MM.1S (cell line): ENCODE results near the gene FXYD7.

Experiments
- DNase-seq: peaks from one replicate; pipeline ENCODE4 v3.0.0-alpha.2; 2015
- H2AFZ ChIP-seq: fragments of 300-600 bp; sonication (generic); 2 replicates; pipeline ENCODE4 v1.6.0; 2016; ENCODE audit warnings: antibody characterized with exemption, low read length
- H3F3A ChIP-seq: fragments of 300-600 bp; sonication (generic); 2 replicates; pipeline ENCODE4 v1.6.1; 2016; ENCODE audit warnings: mild to moderate bottlenecking, antibody characterized with exemption, low read length, moderate library complexity, mixed read lengths; ENCODE audit not compliant: insufficient read depth
- H3K27ac ChIP-seq: fragments of 300-600 bp; sonication (generic); 2 replicates; pipeline ENCODE4 v1.5.1; 2016; ENCODE audit warnings: mild to moderate bottlenecking, low read length
- H3K27me3 ChIP-seq: fragments of 300-600 bp; sonication (generic); replicated peaks from 2 replicates; pipeline ENCODE4 v1.6.0; 2016; ENCODE audit warnings: low read length; ENCODE audit not compliant: insufficient read depth
- H3K36me3 ChIP-seq: fragments of 300-600 bp; sonication (generic); replicated peaks from 2 replicates; pipeline ENCODE4 v1.6.1; 2016; ENCODE audit warnings: mild to moderate bottlenecking, low read length, mixed read lengths; ENCODE audit not compliant: insufficient read depth
- H3K4me1 ChIP-seq: fragments of 300-600 bp; sonication (generic); 2 replicates; pipeline ENCODE4 v1.6.1; 2016; ENCODE audit warnings: low read length, mixed read lengths
- H3K4me2 ChIP-seq: fragments of 300-600 bp; sonication (generic); 2 replicates; pipeline ENCODE4 v1.6.0; 2016; ENCODE audit warnings: low read depth, low read length
- H3K4me3 ChIP-seq: fragments of 300-600 bp; sonication (generic); 2 replicates; pipeline ENCODE4 v1.5.1; 2016; ENCODE audit warnings: low read length, mixed read lengths
- H3K79me2 ChIP-seq: fragments of 300-600 bp; sonication (generic); 2 replicates; pipeline ENCODE4 v1.6.1; 2016; ENCODE audit warnings: mixed run types, low read length, mixed read lengths
- H3K9ac ChIP-seq: fragments of 300-600 bp; sonication (generic); 2 replicates; pipeline ENCODE4 v1.6.1; 2016; ENCODE audit warnings: low read length, mixed read lengths
- H3K9me2 ChIP-seq: fragments of 300-600 bp; sonication (generic); replicated peaks from 2 replicates; pipeline ENCODE4 v1.6.1; 2016; ENCODE audit warnings: mild to moderate bottlenecking, low read length, mixed read lengths; ENCODE audit not compliant: insufficient read depth
- H3K9me3 ChIP-seq: fragments of 300-600 bp; sonication (generic); replicated peaks from 2 replicates; pipeline ENCODE4 v1.6.1; 2016; ENCODE audit warnings: mild to moderate bottlenecking, low read length, mixed read lengths; ENCODE audit not compliant: insufficient read depth
- H4K20me1 ChIP-seq: fragments of 300-600 bp; sonication (generic); 2 replicates; pipeline ENCODE4 v1.6.1; 2016; ENCODE audit warnings: mild to moderate bottlenecking, low read length, moderate library complexity, mixed read lengths; ENCODE audit not compliant: insufficient read depth
- EZH2 ChIP-seq: fragments of 300-600 bp; sonication (generic); optimal IDR thresholded peaks from 2 replicates; pipeline ENCODE3; 2017; ENCODE audit warnings: low read depth, mild to moderate bottlenecking, antibody characterized with exemption, low read length, mixed read lengths
- EZH2phosphoT487 ChIP-seq: fragments of 300-600 bp; sonication (generic); IDR thresholded peaks from 2 replicates; pipeline ENCODE4 v1.6.1; 2018; ENCODE audit warnings: antibody characterized with exemption, low read length
- TF ChIP-seq, protein P1 (sequence below): fragments of 300-600 bp; sonication (generic); IDR thresholded peaks from 2 replicates; pipeline ENCODE4 v1.5.1; 2016; ENCODE audit warnings: antibody characterized with exemption, low read length, mixed read lengths

The FXYD7 gene

DNA sequence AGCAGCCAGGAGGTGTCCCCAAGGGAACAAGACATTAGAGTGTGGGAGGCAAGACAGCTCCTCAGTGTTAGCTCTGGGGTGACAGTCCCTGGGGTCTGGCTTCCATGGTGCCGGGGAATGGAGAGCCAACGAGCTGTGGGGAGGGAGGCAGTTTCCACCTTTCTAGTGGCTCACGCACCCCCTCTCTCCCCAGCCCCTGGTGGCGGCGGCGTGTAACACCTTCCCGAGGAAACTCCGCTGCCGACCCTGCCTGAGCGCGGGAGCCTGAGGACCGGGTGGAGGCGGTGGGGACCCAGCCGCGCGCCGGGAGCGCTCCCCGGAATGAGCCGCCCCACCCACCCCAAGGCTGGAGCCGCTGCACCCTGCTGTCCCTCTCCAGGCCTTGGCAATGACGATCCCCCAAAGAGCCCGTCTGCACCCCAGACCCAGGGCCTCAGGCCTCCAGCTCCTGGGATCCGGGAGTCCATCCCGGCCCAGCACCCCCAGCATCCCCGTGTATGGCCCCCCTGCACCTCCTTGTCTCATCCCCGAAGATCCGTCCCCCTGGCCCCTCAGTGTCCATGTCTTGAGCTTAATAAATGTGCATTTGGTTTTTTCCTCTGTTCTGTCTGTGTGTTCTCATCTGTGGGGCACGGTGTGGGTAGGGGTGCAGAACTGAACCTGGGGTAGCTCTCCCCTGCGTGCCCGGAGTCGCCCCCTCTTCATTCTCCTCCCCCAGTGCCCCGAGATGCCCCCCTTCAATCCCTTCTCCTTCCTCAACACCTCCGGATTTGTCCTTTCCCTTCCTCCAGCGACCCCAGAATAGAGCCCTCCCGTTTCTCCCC lies 10.9 kb downstream of the FXYD7 start:
- Histone ChIP-seq H3F3A (no peaks in the 10 kb centered on the region), H3K4me1 (peaks cover 11% of the 10 kb centered on the region), H3K36me3 (peaks cover 3% of the 10 kb centered on the region; the same call in 1 of the 2 replicates), H4K20me1 (no peaks in the 10 kb centered on the region), H3K27me3 (no peaks in the 10 kb centered on the region), H3K4me2 (peak overlapping the region; percentile 100), H3K4me3 (peak overlapping the region; percentile 100), H3K9ac (peak overlapping the region; percentile 98), H2AFZ (peak overlapping the region; percentile 97), H3K27ac (peak overlapping the region; percentile 63; the same call in 1 of the 2 replicates), H3K9me3 (no peaks in the 10 kb centered on the region), H3K9me2 (no peaks in the 10 kb centered on the region), H3K79me2 (peaks cover 45% of the 10 kb centered on the region)
- TF ChIP-seq, protein P1, sequence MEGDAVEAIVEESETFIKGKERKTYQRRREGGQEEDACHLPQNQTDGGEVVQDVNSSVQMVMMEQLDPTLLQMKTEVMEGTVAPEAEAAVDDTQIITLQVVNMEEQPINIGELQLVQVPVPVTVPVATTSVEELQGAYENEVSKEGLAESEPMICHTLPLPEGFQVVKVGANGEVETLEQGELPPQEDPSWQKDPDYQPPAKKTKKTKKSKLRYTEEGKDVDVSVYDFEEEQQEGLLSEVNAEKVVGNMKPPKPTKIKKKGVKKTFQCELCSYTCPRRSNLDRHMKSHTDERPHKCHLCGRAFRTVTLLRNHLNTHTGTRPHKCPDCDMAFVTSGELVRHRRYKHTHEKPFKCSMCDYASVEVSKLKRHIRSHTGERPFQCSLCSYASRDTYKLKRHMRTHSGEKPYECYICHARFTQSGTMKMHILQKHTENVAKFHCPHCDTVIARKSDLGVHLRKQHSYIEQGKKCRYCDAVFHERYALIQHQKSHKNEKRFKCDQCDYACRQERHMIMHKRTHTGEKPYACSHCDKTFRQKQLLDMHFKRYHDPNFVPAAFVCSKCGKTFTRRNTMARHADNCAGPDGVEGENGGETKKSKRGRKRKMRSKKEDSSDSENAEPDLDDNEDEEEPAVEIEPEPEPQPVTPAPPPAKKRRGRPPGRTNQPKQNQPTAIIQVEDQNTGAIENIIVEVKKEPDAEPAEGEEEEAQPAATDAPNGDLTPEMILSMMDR, result peak; percentile 73
- TF ChIP-seq EZH2, result no peak
- DNase-seq, result peak; percentile 69

DNA sequence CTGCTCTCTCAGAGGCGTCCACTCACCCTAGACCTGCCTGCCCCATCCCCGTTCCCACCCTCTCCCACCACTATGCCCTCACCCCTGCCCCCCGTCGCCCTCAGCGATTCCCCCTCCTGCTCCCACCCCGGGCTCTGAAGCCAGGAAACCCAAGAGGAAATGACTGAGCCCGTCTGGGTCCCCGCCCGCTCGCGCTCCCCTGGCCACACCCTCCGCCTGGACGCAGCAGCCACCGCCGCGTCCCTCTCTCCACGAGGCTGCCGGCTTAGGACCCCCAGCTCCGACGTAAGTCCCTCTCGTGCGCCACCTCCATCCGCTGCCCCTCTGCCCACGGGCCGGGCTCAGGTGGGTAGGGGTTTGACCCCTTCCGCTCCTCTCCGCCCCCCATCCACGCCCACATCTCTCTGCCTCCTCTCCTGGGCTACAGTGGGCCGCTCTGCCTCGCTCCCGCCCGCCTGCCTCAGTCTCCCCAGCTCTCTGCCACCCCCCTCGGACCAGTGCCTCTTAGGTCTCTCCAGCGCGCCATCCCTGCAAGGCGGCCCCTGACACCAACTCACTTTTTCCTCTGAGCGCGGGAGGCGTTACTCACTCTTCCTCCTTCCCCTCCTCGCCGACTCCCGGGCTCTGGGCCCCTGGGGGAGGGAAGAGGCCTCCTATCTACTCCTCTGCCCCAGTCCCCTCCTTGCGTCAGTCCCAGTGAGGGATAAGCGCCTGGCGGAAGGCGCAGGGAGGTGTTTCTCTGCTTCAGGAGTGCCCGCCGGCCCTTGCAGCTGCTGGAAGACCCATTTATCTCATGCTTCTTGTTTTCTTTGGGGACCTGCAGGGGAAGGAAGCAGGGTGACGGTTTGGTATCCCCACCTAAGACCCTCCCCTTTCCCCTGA lies 11.7 kb downstream of the FXYD7 start, which contains the start of gene FXYD5:
TSS of gene FXYD5 (plus strand) at position 211 of the 882 bp plus-strand sequence. CDS start 816 bp downstream, outside the sequence.
- Histone ChIP-seq H3K79me2 (peaks cover 51% of the 10 kb centered on the region), H3K4me1 (peaks cover 11% of the 10 kb centered on the region), H3K27ac (peak within 1 kb of the TSS; percentile 63), H3K9me3 (no peaks in the 10 kb centered on the region), H4K20me1 (no peaks in the 10 kb centered on the region), H3F3A (no peaks in the 10 kb centered on the region), H3K4me2 (peak within 1 kb of the TSS; percentile 100), H3K9me2 (no peaks in the 10 kb centered on the region), H3K27me3 (no peaks in the 10 kb centered on the region), H3K36me3 (peaks cover 8% of the 10 kb centered on the region), H2AFZ (peak within 1 kb of the TSS; percentile 97), H3K4me3 (peak within 1 kb of the TSS; percentile 100), H3K9ac (peak within 1 kb of the TSS; percentile 98)
- TF ChIP-seq EZH2 (no peak), EZH2phosphoT487 (no peak)
- TF ChIP-seq, protein P1, result no peak
- DNase-seq, result peak; percentile 51

DNA sequence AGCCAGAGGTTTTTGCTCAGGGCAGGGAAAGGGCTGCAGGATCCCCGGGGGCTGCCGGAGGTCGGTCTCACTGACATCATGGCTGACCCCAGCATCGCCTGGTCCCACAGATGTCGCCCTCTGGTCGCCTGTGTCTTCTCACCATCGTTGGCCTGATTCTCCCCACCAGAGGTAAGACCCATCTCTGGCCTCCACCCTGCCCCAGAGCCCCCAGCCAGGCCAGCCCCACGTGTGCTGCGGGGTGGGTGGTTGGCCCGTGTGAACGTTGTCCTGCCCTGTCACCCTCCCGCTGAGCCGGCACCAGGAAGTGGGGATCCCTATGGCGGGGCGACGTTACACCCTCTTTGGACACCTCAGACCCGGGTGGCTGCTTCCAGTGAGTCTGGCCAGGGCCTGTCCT lies 12.4 kb downstream of the FXYD7 start:
- no peak for DNase-seq
- H3K27me3 ChIP-seq, result no peaks in the 10 kb centered on the region
- no peaks in the 10 kb centered on the region for H3F3A ChIP-seq
- peaks cover 8% of the 10 kb centered on the region for H3K36me3 ChIP-seq
- no peaks in the 10 kb centered on the region for H4K20me1 ChIP-seq
- H3K27ac ChIP-seq, result peak overlapping the region; percentile 63; the same call in 1 of the 2 replicates
- H3K4me1 ChIP-seq, result peaks cover 11% of the 10 kb centered on the region
- H3K4me3 ChIP-seq, result peak overlapping the region; percentile 100
- peak overlapping the region; percentile 98 for H3K9ac ChIP-seq
- peak overlapping the region; percentile 97; the same call in 1 of the 2 replicates for H2AFZ ChIP-seq
- no peaks in the 10 kb centered on the region for H3K9me3 ChIP-seq
- TF ChIP-seq EZH2, result no peak
- TF ChIP-seq, protein P1, result no peak
- TF ChIP-seq EZH2phosphoT487, result no peak
- H3K4me2 ChIP-seq, result peak overlapping the region; percentile 100
- no peaks in the 10 kb centered on the region for H3K9me2 ChIP-seq
- H3K79me2 ChIP-seq, result peaks cover 51% of the 10 kb centered on the region
